ENCODE results near the gene METTL23. TPM values are rescaled to one million over a fixed set of nuclear protein-coding genes. Genes with fewer than 3 reads are reported as not detected.
"Not testable (repeated sequence)": the region's sequence is repeated elsewhere in the genome, so short reads cannot be mapped to it uniquely, and the experiment has no call there.

The METTL23 gene
- total RNA-seq, 1 experiment from 2014 or later: 37.7 TPM

DNA sequence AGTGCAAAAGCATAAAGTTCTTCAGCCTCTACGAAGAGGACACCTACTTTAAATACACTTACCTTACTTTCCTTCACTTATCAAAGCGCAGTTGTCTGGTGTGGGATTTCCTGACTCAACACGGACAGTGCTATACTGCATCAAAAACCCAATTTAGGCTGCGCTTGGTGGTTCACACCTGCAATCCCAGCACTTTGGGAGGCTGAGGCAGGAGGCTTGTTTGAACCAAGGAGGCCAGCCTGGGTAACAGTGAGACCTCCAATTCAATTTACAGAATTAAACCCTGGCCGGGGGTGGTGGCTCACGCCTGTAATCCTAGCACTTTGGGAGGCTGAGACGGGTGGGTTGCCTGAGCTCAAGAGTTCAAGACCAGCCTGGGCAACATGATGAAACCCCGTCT, 4.4 kb upstream of the METTL23 start:
- TF ChIP-seq, protein P1, sequence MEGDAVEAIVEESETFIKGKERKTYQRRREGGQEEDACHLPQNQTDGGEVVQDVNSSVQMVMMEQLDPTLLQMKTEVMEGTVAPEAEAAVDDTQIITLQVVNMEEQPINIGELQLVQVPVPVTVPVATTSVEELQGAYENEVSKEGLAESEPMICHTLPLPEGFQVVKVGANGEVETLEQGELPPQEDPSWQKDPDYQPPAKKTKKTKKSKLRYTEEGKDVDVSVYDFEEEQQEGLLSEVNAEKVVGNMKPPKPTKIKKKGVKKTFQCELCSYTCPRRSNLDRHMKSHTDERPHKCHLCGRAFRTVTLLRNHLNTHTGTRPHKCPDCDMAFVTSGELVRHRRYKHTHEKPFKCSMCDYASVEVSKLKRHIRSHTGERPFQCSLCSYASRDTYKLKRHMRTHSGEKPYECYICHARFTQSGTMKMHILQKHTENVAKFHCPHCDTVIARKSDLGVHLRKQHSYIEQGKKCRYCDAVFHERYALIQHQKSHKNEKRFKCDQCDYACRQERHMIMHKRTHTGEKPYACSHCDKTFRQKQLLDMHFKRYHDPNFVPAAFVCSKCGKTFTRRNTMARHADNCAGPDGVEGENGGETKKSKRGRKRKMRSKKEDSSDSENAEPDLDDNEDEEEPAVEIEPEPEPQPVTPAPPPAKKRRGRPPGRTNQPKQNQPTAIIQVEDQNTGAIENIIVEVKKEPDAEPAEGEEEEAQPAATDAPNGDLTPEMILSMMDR (IDR thresholded peaks at IDR 0.05; ENCODE audit: insufficient read depth in 1 of 2, low read depth in 1 of 2, low read length in 1 of 2, severe bottlenecking in 1 of 2, unreplicated experiment in 1 of 2): no peak
- no peaks in the 10 kb centered on the region for H3K9me3 Mint-ChIP-seq (ENCODE audit: unreplicated experiment)
- no peaks in the 10 kb centered on the region for H3K4me1 Mint-ChIP-seq (ENCODE audit: low read depth, unreplicated experiment)
- ChIA-PET CTCF (no interaction called here), POLR2A (no interaction called here)
- Histone ChIP-seq H3K4me3 (ENCODE audit: low read depth, low read length) (no peak overlapping the region), H3K9me3 (no peaks in the 10 kb centered on the region), H3K27me3 (replicated peaks; ENCODE audit: control insufficient read depth, insufficient read depth, low read length) (no peaks in the 10 kb centered on the region), H3K4me1 (no peaks in the 10 kb centered on the region; the same call in 1 of the 2 replicates), H3K36me3 (ENCODE audit: control insufficient read depth, insufficient read depth, low read length) (peaks cover 3% of the 10 kb centered on the region)
- no peak overlapping the region for H3K4me3 Mint-ChIP-seq (ENCODE audit: unreplicated experiment)
- intact Hi-C loops (cut with micrococcal nuclease; ENCODE audit: unreplicated experiment): no loop called here
- no peak for DNase-seq
- no peak overlapping the region for H3K27ac Mint-ChIP-seq (ENCODE audit: unreplicated experiment)
- peaks cover 98% of the 10 kb centered on the region for H3K36me3 Mint-ChIP-seq (ENCODE audit: insufficient read depth, unreplicated experiment)
- H3K27me3 Mint-ChIP-seq (ENCODE audit: insufficient read depth, unreplicated experiment): no peaks in the 10 kb centered on the region
- no TSS peak for BruUV-seq (replicated peaks)

DNA sequence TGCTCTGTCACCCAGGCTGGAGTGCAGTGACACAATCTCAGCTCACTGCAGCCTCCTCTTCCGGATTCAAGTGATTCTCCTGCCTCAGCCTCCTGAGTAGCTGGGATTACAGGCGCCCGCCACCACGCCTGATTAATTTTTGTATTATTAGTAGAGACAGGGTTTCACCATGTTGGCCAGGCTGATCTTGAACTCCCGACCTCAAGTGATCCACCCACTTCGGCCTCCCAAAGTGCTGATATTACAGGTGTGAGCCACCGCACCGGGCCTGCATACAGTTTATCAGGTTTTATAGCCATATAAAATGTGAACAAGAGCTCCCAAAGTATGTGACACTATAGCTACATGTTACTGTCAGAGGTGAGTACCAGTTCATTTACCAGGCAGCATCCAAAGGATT, 3.7 kb upstream of the METTL23 start:
- H3K4me3 ChIP-seq (ENCODE audit: low read depth, low read length); intact Hi-C loops (cut with micrococcal nuclease; ENCODE audit: unreplicated experiment); H3K9me3 Mint-ChIP-seq (ENCODE audit: unreplicated experiment); H3K27me3 Mint-ChIP-seq (ENCODE audit: insufficient read depth, unreplicated experiment); H3K9me3 ChIP-seq; BruUV-seq (replicated peaks); H3K4me3 Mint-ChIP-seq (ENCODE audit: unreplicated experiment); H3K4me1 ChIP-seq; DNase-seq; CTCF ChIA-PET; POLR2A ChIA-PET; H3K27ac Mint-ChIP-seq (ENCODE audit: unreplicated experiment); H3K4me1 Mint-ChIP-seq (ENCODE audit: low read depth, unreplicated experiment); H3K27me3 ChIP-seq (replicated peaks; ENCODE audit: control insufficient read depth, insufficient read depth, low read length); H3K36me3 ChIP-seq (ENCODE audit: control insufficient read depth, insufficient read depth, low read length): not testable (repeated sequence)
- peaks cover 98% of the 10 kb centered on the region for H3K36me3 Mint-ChIP-seq (ENCODE audit: insufficient read depth, unreplicated experiment)

- TF ChIP-seq, protein P1 (IDR thresholded peaks at IDR 0.05; ENCODE audit: insufficient read depth in 1 of 2, low read depth in 1 of 2, low read length in 1 of 2, severe bottlenecking in 1 of 2, unreplicated experiment in 1 of 2): no peak
- Histone ChIP-seq H3K36me3 (ENCODE audit: control insufficient read depth, insufficient read depth, low read length) (peaks cover 3% of the 10 kb centered on the region), H3K4me3 (ENCODE audit: low read depth, low read length) (no peak overlapping the region), H3K27me3 (replicated peaks; ENCODE audit: control insufficient read depth, insufficient read depth, low read length) (no peaks in the 10 kb centered on the region), H3K4me1 (peaks cover 7% of the 10 kb centered on the region; the same call in 1 of the 2 replicates), H3K9me3 (no peaks in the 10 kb centered on the region)
- no peaks in the 10 kb centered on the region for H3K9me3 Mint-ChIP-seq (ENCODE audit: unreplicated experiment)
- BruUV-seq (replicated peaks): no TSS peak
- no peaks in the 10 kb centered on the region for H3K27me3 Mint-ChIP-seq (ENCODE audit: insufficient read depth, unreplicated experiment)
- intact Hi-C loops (cut with micrococcal nuclease; ENCODE audit: unreplicated experiment): no loop called here
- H3K27ac Mint-ChIP-seq (ENCODE audit: unreplicated experiment): no peak overlapping the region
- H3K36me3 Mint-ChIP-seq (ENCODE audit: insufficient read depth, unreplicated experiment): peaks cover 92% of the 10 kb centered on the region
- no peaks in the 10 kb centered on the region for H3K4me1 Mint-ChIP-seq (ENCODE audit: low read depth, unreplicated experiment)
- DNase-seq: no peak
- H3K4me3 Mint-ChIP-seq (ENCODE audit: unreplicated experiment): no peak overlapping the region
- POLR2A ChIA-PET: no interaction called here
- CTCF ChIA-PET: no interaction called here
Measured at GRCh38 chr17:76723812-76724211, 2.8 kb upstream of the METTL23 start.

Data from Caco-2 (cell line).